OCI-LY7 (cell line): Measurements from ENCODE around the gene BRCA1. TPM values are rescaled to one million over a fixed set of nuclear protein-coding genes. Genes with fewer than 3 reads are reported as not detected.

Experiments used
- BruUV-seq: library from RNA; stranded (reverse); fragments of 400-500 nt; replicated peaks from 2 replicates; lab custom pipeline; 2021; lab: Mats Ljungman, UMichigan
- CTCF ChIA-PET: fragments of 300-600 bp; sonication (Branson Sonifier 250); formaldehyde crosslinking; loops from one replicate; lab custom pipeline; 2022; ENCODE audit warnings: antibody characterized with exemption; ENCODE audit not compliant: unreplicated experiment; lab: Charles Lee
- POLR2A ChIA-PET: fragments of 300-600 bp; sonication (Branson Sonifier 250); formaldehyde crosslinking; loops from one replicate; lab custom pipeline; 2022; ENCODE audit warnings: antibody characterized with exemption; lab: Charles Lee
- DNase-seq: peaks from one replicate; pipeline ENCODE4 v3.0.0-alpha.2; 2015; ENCODE audit warnings: low spot score
- H2AFZ ChIP-seq: fragments of 200-600 bp; sonication (generic), shearing (Covaris generic); 2 replicates; pipeline ENCODE4 v1.6.1; 2014; ENCODE audit warnings: mild to moderate bottlenecking, antibody characterized with exemption, low read length, moderate library complexity
- H3K27ac ChIP-seq: fragments of 200-600 bp; sonication (generic); 2 replicates; pipeline ENCODE4 v1.5.1; 2014; ENCODE audit warnings: mixed run types, low read depth, mild to moderate bottlenecking, moderate library complexity, low read length, inconsistent platforms; ENCODE audit not compliant: poor library complexity, severe bottlenecking
- H3K36me3 ChIP-seq: fragments of 200-600 bp; sonication (generic); 2 replicates; pipeline ENCODE4 v1.6.1; 2014; ENCODE audit warnings: mild to moderate bottlenecking, antibody characterized with exemption, low read length, moderate library complexity, mixed read lengths; ENCODE audit not compliant: insufficient read depth
- H3K4me1 ChIP-seq: fragments of 200-600 bp; sonication (generic); 2 replicates; pipeline ENCODE4 v1.5.1; 2014; ENCODE audit warnings: mild to moderate bottlenecking, low read length; ENCODE audit not compliant: insufficient read depth, poor library complexity, severe bottlenecking
- H3K4me2 ChIP-seq: fragments of 200-600 bp; sonication (generic); 2 replicates; pipeline ENCODE4 v1.6.1; 2014; ENCODE audit warnings: mild to moderate bottlenecking, low read length
- H3K4me3 ChIP-seq: fragments of 200-600 bp; sonication (generic); 2 replicates; pipeline ENCODE4 v1.5.1; 2014; ENCODE audit warnings: mild to moderate bottlenecking, low read depth, low read length; ENCODE audit not compliant: poor library complexity, severe bottlenecking
- H3K79me2 ChIP-seq: fragments of 200-600 bp; sonication (generic); 2 replicates; pipeline ENCODE4 v1.6.1; 2016; ENCODE audit warnings: low read depth, mild to moderate bottlenecking, low read length, moderate library complexity, mixed read lengths; ENCODE audit not compliant: insufficient read depth
- H3K9me2 ChIP-seq: fragments of 200-600 bp; sonication (generic); 2 replicates; pipeline ENCODE4 v1.6.1; 2016; ENCODE audit warnings: mild to moderate bottlenecking, low read length, mixed read lengths; ENCODE audit not compliant: insufficient read depth
- H3K9me3 ChIP-seq: fragments of 200-600 bp; sonication (generic); 2 replicates; pipeline ENCODE4 v1.6.1; 2014; ENCODE audit warnings: mild to moderate bottlenecking, mixed run types, low read length, mixed read lengths
- H4K20me1 ChIP-seq: fragments of 200-600 bp; sonication (generic); 2 replicates; pipeline ENCODE4 v1.6.1; 2014; ENCODE audit warnings: mild to moderate bottlenecking, antibody characterized with exemption, low read length, moderate library complexity, mixed read lengths; ENCODE audit not compliant: insufficient read depth
- EZH2phosphoT487 ChIP-seq: fragments of 200-600 bp; sonication (generic); IDR thresholded peaks from 2 replicates; pipeline ENCODE4 v1.6.1; 2018; ENCODE audit warnings: low read depth, borderline replicate concordance, mild to moderate bottlenecking, mixed run types, antibody characterized with exemption, low read length, moderate library complexity, mixed read lengths
- intact Hi-C: fragments of 100-400 bp; cut with micrococcal nuclease; formaldehyde crosslinking; loops from one replicate; pipeline ENCODE4 v1.10.0; 2022; ENCODE audit not compliant: unreplicated experiment
- total RNA-seq, 2 experiments: library from RNA; depleted of rRNA in 1 of 2; stranded (reverse); fragments of >200 nt in 1 of 2; shearing (Covaris generic) in 1 of 2; gene quantifications; 2 replicates each; pipeline ENCODE4 v1.2.3, GENCODE V29; 2014 to 2022
- TF ChIP-seq, protein P1 (sequence below): fragments of 200-600 bp; sonication (generic); conservative IDR thresholded peaks from 2 replicates; pipeline ENCODE4 v1.5.1; 2014; ENCODE audit warnings: mild to moderate bottlenecking, antibody characterized with exemption, low read length, moderate library complexity, mixed read lengths

Gene BRCA1
- total RNA-seq, 2 experiments from 2014 or later: 112 to 135 TPM

DNA sequence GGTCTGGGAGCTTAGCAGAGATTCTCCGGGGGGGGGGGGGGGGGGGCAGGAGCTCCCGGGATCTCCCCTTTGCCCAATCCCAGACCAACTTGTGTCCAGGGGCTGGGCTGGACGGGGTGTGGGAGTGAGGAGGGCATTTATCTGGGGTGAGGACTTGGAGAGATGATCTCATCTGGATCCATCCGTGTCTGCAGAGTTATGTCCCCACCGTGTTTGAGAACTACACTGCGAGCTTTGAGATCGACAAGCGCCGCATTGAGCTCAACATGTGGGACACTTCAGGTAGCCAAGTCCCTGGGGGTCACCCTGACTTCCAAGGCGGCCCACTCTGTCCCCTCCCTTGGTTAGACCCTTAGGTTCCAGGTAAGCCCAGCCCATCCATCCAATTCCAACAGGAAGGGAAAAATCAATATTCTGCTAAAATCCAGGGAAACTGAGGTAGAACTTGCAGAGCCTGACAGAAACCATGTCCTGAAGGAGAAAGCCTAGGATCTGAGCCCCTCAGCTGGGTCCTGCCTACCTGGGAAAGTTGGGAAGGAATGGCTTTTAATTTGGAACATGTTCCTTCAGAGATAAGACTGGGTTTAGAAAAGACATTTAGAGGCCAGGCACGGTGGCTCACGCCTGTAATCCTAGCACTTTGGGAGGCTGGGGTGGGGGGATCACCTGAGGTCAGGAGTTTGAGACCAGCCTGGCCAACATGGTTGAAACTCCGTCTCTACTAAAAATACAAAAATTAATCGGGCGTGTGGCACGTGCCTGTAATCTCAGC lies 99.2 kb downstream of the BRCA1 start:
- ChIA-PET CTCF (no interaction called here), POLR2A (no interaction called here)
- Histone ChIP-seq H3K79me2 (no peaks in the 10 kb centered on the region), H4K20me1 (no peaks in the 10 kb centered on the region), H3K9me3 (no peaks in the 10 kb centered on the region), H3K27ac (no peak overlapping the region), H3K9me2 (no peaks in the 10 kb centered on the region), H3K4me1 (peaks cover 17% of the 10 kb centered on the region), H3K36me3 (no peaks in the 10 kb centered on the region), H3K4me2 (no peak overlapping the region; the same call in 1 of the 2 replicates), H3K4me3 (no peak overlapping the region), H2AFZ (no peak overlapping the region)
- BruUV-seq: no TSS peak
- no peak for DNase-seq
- TF ChIP-seq EZH2phosphoT487: no peak
- TF ChIP-seq, protein P1, sequence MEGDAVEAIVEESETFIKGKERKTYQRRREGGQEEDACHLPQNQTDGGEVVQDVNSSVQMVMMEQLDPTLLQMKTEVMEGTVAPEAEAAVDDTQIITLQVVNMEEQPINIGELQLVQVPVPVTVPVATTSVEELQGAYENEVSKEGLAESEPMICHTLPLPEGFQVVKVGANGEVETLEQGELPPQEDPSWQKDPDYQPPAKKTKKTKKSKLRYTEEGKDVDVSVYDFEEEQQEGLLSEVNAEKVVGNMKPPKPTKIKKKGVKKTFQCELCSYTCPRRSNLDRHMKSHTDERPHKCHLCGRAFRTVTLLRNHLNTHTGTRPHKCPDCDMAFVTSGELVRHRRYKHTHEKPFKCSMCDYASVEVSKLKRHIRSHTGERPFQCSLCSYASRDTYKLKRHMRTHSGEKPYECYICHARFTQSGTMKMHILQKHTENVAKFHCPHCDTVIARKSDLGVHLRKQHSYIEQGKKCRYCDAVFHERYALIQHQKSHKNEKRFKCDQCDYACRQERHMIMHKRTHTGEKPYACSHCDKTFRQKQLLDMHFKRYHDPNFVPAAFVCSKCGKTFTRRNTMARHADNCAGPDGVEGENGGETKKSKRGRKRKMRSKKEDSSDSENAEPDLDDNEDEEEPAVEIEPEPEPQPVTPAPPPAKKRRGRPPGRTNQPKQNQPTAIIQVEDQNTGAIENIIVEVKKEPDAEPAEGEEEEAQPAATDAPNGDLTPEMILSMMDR: no peak
- intact Hi-C loops: loop anchor here (2.0 kb wide), 1 partner anchor 291 kb away; no protein-coding TSS in a partner anchor

DNA sequence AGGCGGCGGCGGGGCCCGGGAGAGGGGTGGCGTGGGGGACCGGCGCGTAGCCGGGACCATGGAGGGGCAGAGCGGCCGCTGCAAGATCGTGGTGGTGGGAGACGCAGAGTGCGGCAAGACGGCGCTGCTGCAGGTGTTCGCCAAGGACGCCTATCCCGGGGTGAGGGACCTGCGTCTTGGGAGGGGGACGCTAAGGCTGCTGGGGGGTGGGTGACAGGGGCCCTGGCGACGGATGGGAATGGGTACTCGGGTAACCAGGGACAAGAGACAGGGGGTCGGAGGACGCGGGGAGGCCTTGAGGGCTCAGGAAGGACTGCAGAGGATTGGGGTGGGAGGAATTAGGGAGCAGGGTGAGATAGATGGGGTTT lies 99.9 kb downstream of the BRCA1 start:
- Histone ChIP-seq H4K20me1 (no peaks in the 10 kb centered on the region), H3K36me3 (no peaks in the 10 kb centered on the region), H3K4me3 (peak overlapping the region; percentile 67), H2AFZ (no peak overlapping the region), H3K27ac (no peak overlapping the region), H3K4me1 (peaks cover 19% of the 10 kb centered on the region), H3K9me3 (no peaks in the 10 kb centered on the region), H3K4me2 (peak overlapping the region; percentile 88; the same call in 1 of the 2 replicates), H3K9me2 (no peaks in the 10 kb centered on the region), H3K79me2 (no peaks in the 10 kb centered on the region)
- TF ChIP-seq EZH2phosphoT487: no peak
- TF ChIP-seq, protein P1: no peak
- ChIA-PET CTCF (no interaction called here), POLR2A (interaction anchor here (1.1 kb wide), 1 partner anchor 13 kb away, joined by 3 read pairs; no protein-coding TSS in a partner anchor)
- no peak for DNase-seq
- intact Hi-C loops: loop anchor here (2.0 kb wide), 1 partner anchor 292 kb away; no protein-coding TSS in a partner anchor
- no TSS peak for BruUV-seq
